GM21423 (cell line): ENCODE data around the gene EVA1C.
"Not testable (repeated sequence)": the region's sequence is repeated elsewhere in the genome, so short reads cannot be mapped to it uniquely, and the experiment has no call there.

Source experiments
- ATAC-seq: cut with Tn5 transposase; IDR thresholded peaks from one replicate; pipeline ENCODE4 v1.9.1; 2021; ENCODE audit warnings: mild to moderate bottlenecking, moderate library complexity; ENCODE audit not compliant: unreplicated experiment

EVA1C gene

DNA sequence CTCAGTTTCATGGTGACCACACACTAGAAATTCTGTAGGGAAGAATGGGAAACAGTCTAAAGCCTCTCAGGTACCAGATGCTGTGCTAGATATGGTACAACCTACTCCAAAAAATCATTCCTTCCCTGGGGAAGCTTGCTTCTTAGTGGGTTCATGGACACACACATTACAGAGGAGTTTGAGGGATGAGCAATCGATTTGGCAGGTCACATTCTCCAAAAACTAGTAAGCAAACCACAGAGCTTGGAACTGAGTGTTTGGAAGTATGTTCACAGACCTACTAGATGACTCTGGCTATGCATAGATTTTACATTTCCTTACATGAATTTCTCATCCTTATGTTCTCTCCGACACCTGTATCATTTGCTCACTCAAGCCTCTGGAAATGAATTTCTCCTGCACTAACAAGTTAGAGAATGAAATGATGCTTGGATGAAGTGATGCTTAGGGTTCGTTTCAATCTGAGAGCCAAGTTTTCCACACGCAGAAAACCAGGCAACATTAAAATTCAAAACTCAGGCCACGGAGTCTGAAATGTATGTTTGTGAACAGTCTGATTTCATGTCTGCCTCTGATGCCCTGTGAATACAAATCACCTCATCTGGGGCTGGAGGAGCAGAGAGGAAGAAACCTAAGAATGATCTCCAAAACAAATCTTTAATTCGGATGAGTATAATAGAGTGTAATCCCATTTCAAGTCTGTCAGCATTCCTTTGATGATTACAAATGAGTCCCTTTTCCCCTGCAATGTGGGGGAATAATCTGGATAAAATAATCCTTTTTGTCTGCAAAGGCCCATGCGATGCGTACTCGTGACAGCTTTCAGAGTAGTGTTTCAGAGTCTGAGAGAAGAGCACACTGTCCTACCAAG lies 11.0 kb downstream of the EVA1C start:
- ATAC-seq = no peak

DNA sequence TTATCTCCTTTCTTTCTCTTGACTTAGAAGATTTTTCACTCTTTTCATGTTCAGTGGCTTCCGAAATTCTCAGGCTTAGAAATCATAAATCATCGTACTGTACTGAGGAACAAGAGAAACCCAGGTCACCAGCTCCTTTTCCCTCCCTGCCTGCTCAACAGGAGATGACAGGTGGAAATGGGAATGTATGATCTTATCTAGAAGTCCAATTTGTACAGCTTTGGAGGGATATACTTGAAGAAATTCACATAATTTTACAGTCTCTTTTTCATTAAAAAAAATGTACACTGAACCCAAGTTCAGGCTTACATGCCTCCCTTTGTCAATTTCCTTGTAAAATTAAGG lies 11.7 kb downstream of the EVA1C start:
- ATAC-seq = no peak

DNA sequence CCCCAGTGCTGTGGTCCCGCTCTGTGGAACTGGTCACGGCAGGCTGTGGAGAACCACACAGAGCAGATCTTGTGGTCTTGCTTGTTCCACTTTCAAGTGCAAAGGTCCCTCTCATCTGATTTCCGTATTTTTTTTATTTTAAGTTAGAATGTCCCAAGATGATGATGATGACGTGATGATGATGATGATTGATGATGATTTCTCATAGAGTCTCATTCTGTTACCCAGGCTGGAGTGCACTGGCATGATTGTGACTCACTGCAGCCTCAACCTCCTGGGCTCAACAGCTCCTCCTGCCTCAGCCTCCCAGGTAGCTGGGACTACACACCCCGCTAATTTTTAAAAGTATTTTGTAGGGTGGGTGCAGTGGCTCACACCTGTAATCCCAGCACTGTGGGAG lies 12.2 kb downstream of the EVA1C start:
- no peak for ATAC-seq

DNA sequence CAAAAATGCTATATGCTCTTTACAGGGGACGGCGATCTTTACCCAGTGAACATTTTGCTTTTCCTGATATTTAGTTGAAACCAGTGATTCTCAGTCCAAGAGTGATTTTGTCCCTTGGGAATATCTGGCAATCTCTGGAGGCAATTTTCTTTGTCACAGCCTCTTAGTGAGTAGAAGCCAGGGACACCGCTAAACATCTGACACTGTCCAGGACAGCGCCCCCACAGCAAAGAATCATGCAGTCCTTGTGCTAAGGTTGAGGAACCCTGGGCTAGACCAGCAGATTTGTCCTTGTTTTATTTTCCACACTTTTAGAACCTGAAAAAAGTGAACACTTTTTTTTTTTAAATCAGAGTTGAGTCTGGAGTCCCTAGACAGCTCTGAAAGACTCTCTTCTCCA lies 13.1 kb downstream of the EVA1C start:
- no peak for ATAC-seq

DNA sequence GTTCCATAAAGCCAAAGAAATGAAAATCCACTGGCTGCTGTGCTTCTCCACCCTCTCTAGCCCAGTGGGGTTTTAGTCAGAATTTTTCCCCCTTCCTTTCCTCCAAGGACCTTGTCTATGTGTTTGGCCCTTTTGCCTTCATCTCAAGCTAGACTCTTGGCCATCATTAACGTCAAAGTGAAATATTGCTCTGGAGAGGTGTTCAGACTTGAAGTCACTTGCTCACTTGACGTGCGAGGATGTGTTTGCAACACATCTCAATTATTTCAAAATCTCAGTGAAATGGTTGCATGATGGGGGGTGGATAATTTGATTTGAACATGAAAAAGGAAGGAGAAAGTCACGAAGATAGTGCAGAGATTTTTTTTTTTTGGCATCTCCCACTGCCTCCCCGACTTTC lies 13.6 kb downstream of the EVA1C start:
- ATAC-seq = no peak

DNA sequence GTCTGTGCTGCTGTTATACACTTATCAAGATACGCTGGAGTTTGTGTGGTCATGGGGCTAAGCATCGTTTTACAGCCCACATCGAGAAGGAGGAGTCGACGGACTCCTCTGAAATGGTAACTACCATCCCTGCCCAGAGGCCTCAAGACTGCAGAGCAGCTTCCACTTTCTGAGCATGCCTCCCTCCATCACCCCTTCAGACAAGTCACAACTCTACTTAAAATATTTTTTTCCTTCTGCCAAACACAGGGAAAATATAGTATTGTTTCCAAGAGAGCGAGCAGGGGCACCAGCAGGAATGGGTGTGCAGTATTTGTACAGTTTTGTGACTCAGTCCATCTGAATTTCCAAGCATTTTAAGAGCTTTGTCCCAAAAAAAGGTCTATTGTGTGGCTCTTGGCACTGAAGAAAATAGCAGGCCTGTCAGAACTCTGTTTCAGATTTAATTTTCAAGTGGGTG lies 14.1 kb downstream of the EVA1C start:
- ATAC-seq = no peak

DNA sequence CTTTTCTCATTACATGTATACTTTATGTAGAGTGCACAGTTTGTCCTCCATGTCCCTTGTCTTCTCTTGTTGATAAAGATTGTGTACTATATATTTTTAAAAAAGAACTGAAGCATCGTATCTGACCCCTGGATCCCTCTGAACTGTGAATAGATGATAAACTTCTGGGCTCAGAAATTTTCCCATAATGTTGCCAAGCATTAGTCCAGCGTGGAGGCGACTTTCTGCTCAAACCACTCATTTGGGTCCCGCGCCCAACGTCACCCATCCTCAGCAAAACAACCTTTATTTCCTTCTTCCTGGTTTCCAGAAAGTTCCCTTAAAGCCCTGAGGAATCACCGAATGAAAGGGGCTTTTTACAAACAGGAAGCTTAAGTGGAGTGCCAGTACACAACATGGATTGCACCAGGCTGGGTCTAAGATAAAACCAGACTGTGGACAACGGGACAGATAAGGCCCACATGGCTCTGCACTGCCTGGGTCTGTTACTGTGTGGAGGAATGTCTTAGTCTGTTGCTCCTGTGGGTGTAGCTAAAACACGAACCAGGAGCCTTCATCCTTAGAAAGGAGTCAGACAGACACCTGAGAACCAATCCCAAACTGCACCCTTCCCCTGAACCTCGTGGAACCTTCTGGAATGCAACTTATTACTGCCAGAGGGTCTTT lies 15.6 kb downstream of the EVA1C start:
- no peak for ATAC-seq

DNA sequence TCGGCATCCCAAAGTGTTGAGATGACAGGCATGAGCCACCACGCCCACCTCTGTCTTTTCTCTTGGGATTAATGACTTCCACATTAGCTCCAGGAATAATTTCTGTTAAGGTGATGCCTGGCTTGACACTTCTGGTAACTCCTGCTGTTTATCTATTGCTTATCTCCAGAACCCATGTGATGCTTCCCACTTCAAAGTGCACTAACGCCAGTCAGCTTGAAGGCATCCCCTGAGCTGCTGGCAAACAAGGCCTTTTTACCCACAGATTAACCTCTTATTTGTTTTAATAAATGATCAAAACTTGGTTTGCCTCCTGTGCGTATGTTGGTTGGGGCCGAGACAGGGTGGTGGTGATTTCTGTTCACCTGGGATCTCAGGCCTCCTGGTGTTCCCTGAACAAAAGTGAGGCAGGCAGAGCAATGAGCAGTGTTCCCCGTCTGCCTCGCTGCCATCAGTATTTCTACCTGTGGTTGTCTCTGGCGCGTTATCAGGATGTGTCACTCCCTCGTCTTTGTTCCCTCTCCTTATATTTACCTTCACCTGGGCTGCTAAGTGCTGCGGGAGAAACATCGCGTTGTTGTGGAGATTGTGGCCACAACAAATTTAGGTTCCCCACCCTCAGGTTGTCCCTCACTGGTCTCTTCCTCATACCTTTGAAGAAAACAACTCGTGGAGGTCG lies 20.6 kb downstream of the EVA1C start:
- ATAC-seq = not testable (repeated sequence)

DNA sequence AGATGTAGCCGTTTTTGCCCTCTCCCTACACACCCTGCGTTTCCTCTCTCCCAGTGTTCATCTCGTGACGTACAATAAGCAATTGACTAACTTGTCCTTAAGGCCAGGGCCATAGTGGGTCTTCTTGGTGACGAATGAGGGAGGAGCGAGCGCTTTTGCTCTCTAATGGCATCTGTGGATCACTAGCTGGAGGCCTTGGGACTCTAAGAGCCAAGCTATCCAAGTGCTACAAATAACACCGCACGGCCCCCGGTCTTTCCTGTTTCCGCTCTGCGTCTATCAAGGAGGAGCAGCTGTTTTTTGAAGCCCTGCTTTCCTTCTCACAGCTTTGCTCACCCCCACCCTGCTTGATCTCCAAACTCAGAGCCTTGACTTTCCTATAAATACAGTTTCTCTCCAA lies 25.2 kb downstream of the EVA1C start:
- ATAC-seq = no peak

DNA sequence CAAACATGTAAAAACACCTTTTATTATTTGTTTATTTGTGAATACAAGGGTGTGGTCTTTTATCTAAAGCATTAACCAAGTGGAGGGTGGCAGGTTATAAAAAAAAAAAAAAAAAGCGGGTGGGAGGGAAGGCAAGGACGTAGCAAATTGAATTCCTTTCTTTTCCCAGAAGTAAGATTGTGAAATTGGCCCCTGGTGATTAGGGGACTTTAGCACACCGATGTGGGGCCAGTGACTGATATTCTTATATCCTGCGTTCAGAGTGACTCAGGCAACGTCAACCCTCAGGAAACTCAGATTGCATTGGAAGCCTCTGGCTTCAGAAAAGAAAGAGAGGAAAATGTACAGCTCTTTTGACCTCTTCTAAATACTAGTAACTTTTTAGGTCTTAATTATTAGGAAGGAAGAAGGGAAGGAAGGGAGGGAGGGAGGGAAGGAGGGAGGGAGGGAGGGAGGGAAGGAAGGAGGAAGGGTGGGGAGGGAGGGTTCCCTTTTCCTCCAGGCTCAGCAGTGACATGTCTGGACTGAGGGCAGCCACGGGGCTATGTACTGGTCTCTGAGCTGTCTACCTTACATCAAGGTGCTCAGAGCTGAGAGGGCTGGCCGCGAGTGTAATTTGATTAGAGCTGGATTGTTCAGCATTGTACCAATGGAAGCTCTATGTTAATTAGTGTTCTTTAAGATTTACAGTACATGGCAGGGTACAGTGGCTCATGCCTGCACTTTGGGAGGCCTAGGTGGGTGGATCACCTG lies 30.2 kb downstream of the EVA1C start:
- no peak for ATAC-seq

DNA sequence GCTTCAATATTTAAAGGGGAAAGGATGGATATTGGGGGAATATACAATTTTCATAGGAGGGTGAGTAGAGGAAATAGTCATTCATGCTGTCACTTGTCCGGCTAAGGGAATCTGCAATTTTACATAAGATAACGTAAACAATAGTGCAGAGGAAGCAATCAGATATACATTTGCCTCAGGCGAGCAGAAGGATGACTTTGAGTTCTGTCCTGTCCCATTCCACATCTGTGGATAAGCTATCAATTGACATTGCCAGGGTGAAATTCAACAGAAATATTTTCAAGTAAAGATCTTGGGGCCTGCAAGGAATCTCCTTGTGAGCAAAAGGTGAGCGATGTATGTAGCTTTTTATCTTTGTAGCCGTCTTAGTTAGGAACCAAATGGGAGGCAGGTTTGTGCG lies 32.6 kb downstream of the EVA1C start:
- ATAC-seq = no peak

DNA sequence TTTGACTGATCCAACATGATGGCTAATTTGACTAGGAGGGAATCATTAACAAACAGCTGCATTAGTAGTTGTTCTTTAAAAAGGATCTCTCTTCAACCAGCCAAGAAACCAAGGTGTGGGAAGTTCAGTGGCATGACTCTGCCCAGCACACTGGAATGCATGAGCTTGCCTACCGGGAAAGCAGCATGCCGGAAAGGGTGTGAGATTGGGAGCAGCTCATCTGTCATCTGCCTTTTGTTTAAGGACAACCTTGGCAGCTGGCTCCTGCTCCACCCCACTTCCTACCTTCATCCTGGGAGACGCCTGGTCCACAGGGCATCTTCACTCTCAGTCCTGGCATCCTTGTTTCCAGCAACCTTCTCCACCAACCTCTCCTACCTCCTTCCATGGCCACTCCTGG lies 33.9 kb downstream of the EVA1C start:
- ATAC-seq = not testable (repeated sequence)

DNA sequence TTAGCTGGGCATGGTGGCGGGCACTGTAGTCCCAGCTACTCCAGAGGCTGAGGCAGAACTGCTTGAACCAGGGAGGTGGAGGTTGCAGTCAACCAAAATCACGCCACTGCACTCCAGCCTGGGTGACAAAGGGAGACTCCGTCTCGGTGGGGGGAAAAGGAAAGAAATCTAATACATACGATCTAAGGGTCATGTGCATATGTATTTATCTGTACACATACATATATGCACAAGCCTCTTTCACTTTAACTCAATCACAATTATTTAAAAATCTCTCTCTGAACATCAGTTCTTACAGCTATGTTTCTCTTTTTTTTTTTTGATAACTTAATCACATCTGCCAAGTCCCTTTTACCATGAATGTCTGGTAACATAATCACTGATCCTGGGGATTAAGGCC lies 34.7 kb downstream of the EVA1C start:
- no peak for ATAC-seq

DNA sequence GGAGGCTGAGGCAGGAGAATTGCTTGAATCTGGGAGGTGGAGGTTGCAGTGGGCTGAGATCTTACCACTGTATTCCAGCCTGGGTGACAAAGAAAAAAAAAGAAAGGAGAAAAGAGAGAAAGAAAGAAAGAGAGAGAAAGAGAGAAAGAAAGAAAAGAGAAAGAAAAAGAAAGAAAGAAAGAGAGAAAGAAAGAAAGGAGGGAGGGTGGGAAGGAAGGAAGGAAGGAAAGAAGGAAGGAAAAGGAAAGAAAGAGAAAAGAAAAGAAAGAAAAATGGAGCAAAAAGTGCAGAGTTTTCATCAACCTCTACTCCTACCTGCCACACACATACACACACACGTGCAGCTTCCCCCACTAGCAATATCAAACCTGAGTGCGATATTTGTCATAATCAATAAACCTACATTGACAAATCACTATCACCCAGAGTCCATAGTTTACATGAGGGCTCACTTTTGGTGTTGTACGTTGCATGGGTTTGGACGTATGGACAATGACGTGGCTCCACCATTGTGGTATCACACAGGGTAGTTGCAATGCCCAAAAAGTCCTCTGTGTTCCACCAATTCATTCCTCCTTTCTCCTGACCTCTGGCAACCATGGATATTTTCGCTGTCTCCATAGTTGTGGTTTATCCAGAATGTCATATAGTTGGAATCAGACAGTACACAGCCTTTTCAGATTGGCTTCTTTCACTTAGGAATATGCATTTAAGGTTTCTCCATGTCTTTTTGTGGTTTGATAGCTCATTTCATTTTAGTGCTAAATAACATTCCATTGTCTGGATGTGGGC lies 36.5 kb downstream of the EVA1C start:
- ATAC-seq = no peak

DNA sequence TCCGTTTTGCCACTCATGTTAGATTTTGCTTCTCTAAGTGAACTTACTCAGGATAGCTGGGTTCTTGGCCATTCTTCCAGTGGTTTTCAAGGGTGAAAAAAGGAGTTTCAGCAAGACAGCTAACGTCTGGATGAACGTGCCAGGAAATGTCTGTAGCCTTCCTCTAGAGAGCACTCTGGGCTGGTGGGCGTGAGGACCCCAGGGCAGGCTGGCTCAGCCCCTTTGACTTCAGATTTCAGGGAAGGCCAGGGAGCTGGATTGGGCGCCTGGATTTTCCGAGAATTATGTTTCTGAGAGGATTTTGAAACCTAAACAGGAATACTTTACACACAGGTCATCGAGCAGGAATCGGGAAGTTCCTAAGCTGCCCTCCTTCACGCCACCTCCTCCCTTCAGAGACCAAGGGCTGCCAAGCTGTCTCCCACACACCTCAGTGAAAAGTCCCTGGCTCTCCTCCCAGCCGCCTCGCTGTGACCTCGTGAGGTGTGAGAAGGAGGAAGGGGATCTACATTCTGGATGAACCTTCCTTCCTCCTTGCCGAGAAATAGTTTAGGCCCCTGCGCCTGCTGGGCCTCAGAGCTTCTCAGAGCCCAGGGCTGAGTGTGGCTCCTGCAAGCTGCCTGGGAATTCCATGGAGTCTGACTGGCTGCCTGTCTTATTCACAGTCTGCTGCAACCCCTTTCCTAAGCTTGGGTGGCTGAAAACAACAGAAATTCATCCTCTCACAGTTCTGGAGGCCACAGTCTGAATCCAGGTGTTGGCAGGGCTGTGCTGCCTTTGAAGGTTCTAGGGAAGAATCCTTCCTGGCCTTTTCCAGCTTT lies 38.6 kb downstream of the EVA1C start:
- not testable (repeated sequence) for ATAC-seq

DNA sequence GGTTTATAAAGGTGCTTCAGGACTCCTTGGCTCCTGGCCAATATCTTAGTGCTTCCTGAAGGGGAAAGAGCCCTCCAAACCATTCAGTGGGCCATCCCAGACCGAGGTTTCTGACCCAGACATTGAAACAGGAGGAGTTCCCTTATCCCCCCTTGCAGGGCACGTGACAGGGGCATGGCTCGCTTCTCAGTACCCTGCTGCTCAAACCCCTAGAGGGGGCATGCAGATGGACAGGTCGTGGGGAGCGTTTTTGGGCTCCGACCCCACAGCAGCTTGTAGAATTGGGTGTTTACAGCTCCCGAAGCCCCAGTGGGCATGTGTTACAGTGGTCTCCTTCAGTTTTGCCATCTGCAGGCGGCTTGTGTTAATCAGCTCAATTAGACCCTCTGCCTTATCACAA lies 39.7 kb downstream of the EVA1C start:
- not testable (repeated sequence) for ATAC-seq

DNA sequence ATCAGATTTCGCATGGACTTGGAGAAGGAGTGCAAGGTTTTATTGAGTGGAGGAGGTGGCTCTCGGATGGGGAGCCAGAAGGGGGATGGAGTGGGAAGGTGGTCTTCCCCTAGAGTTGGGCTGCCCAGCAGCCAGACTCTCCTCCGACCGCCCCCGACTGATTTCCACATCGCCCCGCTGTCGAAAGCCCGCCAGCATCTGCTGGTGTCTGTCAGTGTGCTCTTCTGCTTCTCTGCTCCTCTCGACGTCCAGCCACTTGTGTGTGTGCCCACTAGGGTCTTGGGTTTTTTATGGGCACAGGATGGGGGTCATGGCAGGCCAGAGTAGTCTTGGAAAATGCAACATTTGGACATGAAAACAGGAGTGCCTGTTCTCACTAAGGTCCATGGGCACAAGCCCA lies 40.1 kb downstream of the EVA1C start:
- no peak for ATAC-seq

DNA sequence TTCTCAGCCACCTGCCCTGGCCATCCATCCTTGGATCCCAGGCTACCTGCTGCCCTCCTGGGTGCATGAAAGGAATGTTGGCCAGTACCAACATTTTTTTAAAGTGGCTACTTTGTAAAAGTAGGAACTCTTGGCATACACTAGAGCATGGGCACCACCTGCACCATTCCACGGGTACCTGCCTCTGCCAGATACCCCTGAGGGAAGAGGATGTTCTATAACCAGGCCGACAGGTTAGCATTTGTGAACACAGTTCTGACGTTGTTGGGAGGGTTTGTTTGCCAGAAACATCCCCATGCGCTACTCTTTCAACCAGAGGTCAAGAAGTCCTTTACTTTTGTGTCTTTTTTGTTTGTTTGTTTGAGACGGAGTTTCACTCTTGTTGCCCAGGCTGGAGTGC lies 43.0 kb downstream of the EVA1C start:
- ATAC-seq = no peak

DNA sequence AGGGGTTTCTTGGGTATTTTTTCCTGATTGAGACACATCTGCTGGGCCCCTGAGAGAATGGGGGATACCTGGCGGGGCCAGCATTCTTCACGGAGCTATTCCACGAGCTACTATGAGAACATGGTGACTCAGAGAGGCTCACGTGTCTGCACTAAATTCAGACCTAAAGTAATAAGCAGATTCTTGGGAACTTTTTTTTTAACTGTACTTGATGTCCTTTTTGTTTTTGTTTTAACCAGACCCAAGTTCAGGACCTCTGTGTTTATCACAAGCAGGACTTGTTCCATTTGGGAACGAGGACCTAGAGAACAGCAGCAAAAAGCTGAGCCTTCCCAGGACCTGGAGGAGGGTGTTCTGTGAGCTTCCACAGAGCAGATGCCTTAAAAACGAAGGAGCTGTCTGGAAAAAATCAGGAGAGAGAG lies 44.0 kb downstream of the EVA1C start:
- ATAC-seq = no peak
